Endothelial cell of umbilical vein (primary cell): ENCODE measurements around the gene GM2A. TPM values are rescaled to one million over a fixed set of nuclear protein-coding genes. Genes with fewer than 3 reads are reported as not detected.

ENCODE experiments used
- BruUV-seq: library from RNA; stranded (reverse); fragments of 400-500 nt; replicated peaks from 2 replicates; lab custom pipeline; 2021; lab: Mats Ljungman, UMichigan
- CTCF ChIA-PET: fragments of 300-600, 350-600 bp; sonication (Branson Sonifier 250); formaldehyde crosslinking; loops from one replicate; lab custom pipeline; 2021; ENCODE audit warnings: antibody characterized with exemption, inconsistent platforms; lab: Charles Lee
- POLR2A ChIA-PET: fragments of 300-600, 350-600 bp; sonication (Branson Sonifier 250); formaldehyde crosslinking; loops from one replicate; lab custom pipeline; 2021; ENCODE audit warnings: antibody characterized with exemption, inconsistent platforms; lab: Charles Lee
- DNase-seq: peaks from one replicate; pipeline ENCODE4 v3.0.0-alpha.2; 2011; ENCODE audit warnings: low read depth, low spot score
- FAIRE-seq: peaks from 2 replicates; lab custom pipeline; 2011; peaks lifted over from hg19 to GRCh38; lab: Jason Lieb, UNC
- H2AFZ ChIP-seq: 2 replicates; pipeline ENCODE4 v1.6.0; 2012; ENCODE audit warnings: low read depth, low read length, control low read depth, inconsistent platforms
- H3K27ac ChIP-seq: 2 replicates; pipeline ENCODE4 v1.5.1; 2011; ENCODE audit warnings: low read depth, mild to moderate bottlenecking, control low read depth, low read length, moderate library complexity; ENCODE audit not compliant: insufficient read depth
- H3K27me3 ChIP-seq, 2 experiments: 2 replicates each; pipeline versions ENCODE4 v1.6.0 to v1.6.1; 2011; ENCODE audit warnings: low read length in 2 of 2, mixed read lengths in 1 of 2; ENCODE audit not compliant: control insufficient read depth in 2 of 2, insufficient read depth in 2 of 2
- H3K36me3 ChIP-seq, 2 experiments: 2 replicates in 1 of 2; 3 replicates in 1 of 2; pipeline ENCODE4 v1.5.1; 2011; ENCODE audit warnings: low read length in 2 of 2, mild to moderate bottlenecking in 1 of 2, moderate library complexity in 1 of 2; ENCODE audit not compliant: control insufficient read depth in 2 of 2, insufficient read depth in 2 of 2; ENCODE audit errors: extremely low read depth in 1 of 2
- H3K4me1 ChIP-seq: 3 replicates; pipeline ENCODE4 v1.5.1; 2011; ENCODE audit warnings: mild to moderate bottlenecking, low read length; ENCODE audit not compliant: control insufficient read depth, insufficient read depth; ENCODE audit errors: extremely low read depth
- H3K4me2 ChIP-seq: 2 replicates; pipeline ENCODE4 v1.6.1; 2011; ENCODE audit warnings: low read length, control low read depth, mixed read lengths; ENCODE audit not compliant: insufficient read depth
- H3K4me3 ChIP-seq, 3 experiments: fragments of 200-600 bp in 1 of 3; sonication (generic), shearing (Covaris generic) in 1 of 3; replicated peaks in 1 of 3; 2 replicates each; pipeline ENCODE4 v1.5.1; 2011 to 2016; ENCODE audit warnings: control low read depth in 3 of 3, low read length in 3 of 3, mild to moderate bottlenecking in 2 of 3, inconsistent platforms in 1 of 3, low read depth in 1 of 3, moderate library complexity in 1 of 3; ENCODE audit not compliant: insufficient read depth in 1 of 3
- H3K79me2 ChIP-seq: 2 replicates; pipeline ENCODE4 v1.6.0; 2012; ENCODE audit warnings: low read length, inconsistent platforms; ENCODE audit not compliant: control insufficient read depth, insufficient read depth
- H3K9ac ChIP-seq: replicated peaks from 2 replicates; pipeline ENCODE3; 2011; ENCODE audit warnings: low read length, control low read depth; ENCODE audit not compliant: insufficient read depth; ENCODE audit errors: extremely low read depth
- H3K9me1 ChIP-seq: replicated peaks from 3 replicates; pipeline ENCODE4 v1.6.0; 2011; ENCODE audit warnings: mild to moderate bottlenecking, low read length; ENCODE audit not compliant: control insufficient read depth, insufficient read depth; ENCODE audit errors: extremely low read depth
- H3K9me3 ChIP-seq: replicated peaks from 2 replicates; pipeline ENCODE4 v1.5.1; 2012; ENCODE audit warnings: low read length, inconsistent platforms; ENCODE audit not compliant: control insufficient read depth, insufficient read depth
- H4K20me1 ChIP-seq: replicated peaks from 2 replicates; pipeline ENCODE3; 2011; ENCODE audit warnings: mild to moderate bottlenecking, low read length; ENCODE audit not compliant: control insufficient read depth, insufficient read depth; ENCODE audit errors: extremely low read depth
- CTCF ChIP-seq, 2 donors: IDR thresholded peaks; 1 replicate in 1 of 2; 2 replicates in 1 of 2; pipeline ENCODE4 v1.5.1; 2011; ENCODE audit warnings: low read length in 2 of 2, mild to moderate bottlenecking in 2 of 2, moderate library complexity in 2 of 2, control low read depth in 1 of 2, inconsistent platforms in 1 of 2, low read depth in 1 of 2; ENCODE audit not compliant: insufficient read depth in 1 of 2; ENCODE audit errors: extremely low read depth in 1 of 2
- EZH2 ChIP-seq: IDR thresholded peaks from 2 replicates; pipeline ENCODE4 v1.6.1; 2012; ENCODE audit warnings: borderline replicate concordance, low read depth, mild to moderate bottlenecking, moderate library complexity, low read length, inconsistent platforms; ENCODE audit not compliant: severe bottlenecking
- FOS ChIP-seq: IDR thresholded peaks from 2 replicates; pipeline ENCODE4 v1.6.1; 2011; ENCODE audit warnings: mild to moderate bottlenecking, low read length, moderate library complexity, borderline replicate concordance; ENCODE audit not compliant: insufficient read depth
- GATA2 ChIP-seq: IDR thresholded peaks from 2 replicates; pipeline ENCODE4 v1.7.0; 2011; ENCODE audit warnings: low read depth, mild to moderate bottlenecking, moderate library complexity, mixed read lengths, low read length; ENCODE audit not compliant: insufficient read length, insufficient read depth
- JUN ChIP-seq: IDR thresholded peaks from 2 replicates; pipeline ENCODE4 v1.6.1; 2011; ENCODE audit warnings: borderline replicate concordance, low read depth; ENCODE audit not compliant: insufficient read length, insufficient read depth
- MAX ChIP-seq: IDR thresholded peaks from 2 replicates; pipeline ENCODE4 v1.6.1; 2011; ENCODE audit not compliant: insufficient read depth, insufficient read length
- MYC ChIP-seq: IDR thresholded peaks from one replicate; pipeline ENCODE4 v1.6.1; 2011; ENCODE audit warnings: mild to moderate bottlenecking, low read depth, low read length
- POLR2A ChIP-seq: IDR thresholded peaks from 2 replicates; pipeline ENCODE4 v1.6.1; 2012; ENCODE audit warnings: low read depth, mild to moderate bottlenecking, control low read depth, low read length
- POLR2AphosphoS5 ChIP-seq: IDR thresholded peaks from 2 replicates; pipeline ENCODE4 v1.6.1; 2012; ENCODE audit warnings: low read depth, mild to moderate bottlenecking, control low read depth, low read length, moderate library complexity; ENCODE audit not compliant: insufficient read depth
- dilution Hi-C: fragments of 300-500 bp; cut with MboI; formaldehyde crosslinking; loops from one replicate; pipeline ENCODE4 v1.15.0; 2019; ENCODE audit warnings: low sequenced_read_pairs; ENCODE audit not compliant: extremely low pct_ligation_motif_present
- intact Hi-C: fragments of 100-400 bp; cut with micrococcal nuclease; formaldehyde crosslinking; loops from one replicate; pipeline ENCODE4 v1.10.0; 2022
- polyA plus RNA-seq, 4 experiments: library from polyadenylated mRNA; depleted of rRNA in 3 of 4; stranded (reverse) in 3 of 4; unstranded in 1 of 4; fragments of >200 nt; gene quantifications; 2 replicates each; pipeline versions ENCODE4 v1.2.1 to v1.2.3, GENCODE V29; 2011 to 2012; ENCODE audit warnings: missing spikeins in 1 of 4
- total RNA-seq: library from RNA; stranded (reverse); gene quantifications from 2 replicates; pipeline ENCODE4 v1.2.3, GENCODE V29; 2021

GM2A gene
- total and polyA plus RNA-seq, 2 donors (not counting 3 experiments of a cell fraction or from before 2014, with no cell fraction given): 14.0 to 21.2 TPM

GRCh38 chr5:151225475-151225874 is 27.5 kb upstream of the GM2A start:
- BruUV-seq: no TSS peak
- Histone ChIP-seq H3K4me1 (peaks cover 6% of the 10 kb centered on the region), H2AFZ (no peak overlapping the region), H4K20me1 (no peaks in the 10 kb centered on the region), H3K4me3 (no peak overlapping the region), H3K27me3 (peaks cover 0 to 2% of the 10 kb centered on the region in 2 experiments), H3K79me2 (no peaks in the 10 kb centered on the region), H3K9me1 (no peaks in the 10 kb centered on the region), H3K4me2 (no peak overlapping the region), H3K27ac (no peak overlapping the region), H3K36me3 (no peaks in the 10 kb centered on the region), H3K9ac (no peak overlapping the region), H3K9me3 (no peaks in the 10 kb centered on the region)
- POLR2A ChIA-PET: no interaction called here
- DNase-seq (no peak), FAIRE-seq (no peak)
- TF ChIP-seq GATA2: no peak
- TF ChIP-seq JUN: no peak
- TF ChIP-seq MAX: no peak
- no peak for TF ChIP-seq EZH2
- intact Hi-C loops: no loop called here
- dilution Hi-C loops: no loop called here
- CTCF ChIA-PET: interaction anchor here (4.1 kb wide), 1 partner anchor 13 kb away, joined by 32 read pairs; no protein-coding TSS in a partner anchor

- intact Hi-C loops: no loop called here
- TF ChIP-seq MAX (no peak), JUN (no peak), POLR2AphosphoS5 (no peak), CTCF (IDR thresholded peaks at IDR 0.05; ENCODE audit: extremely low read depth in 1 of 2, insufficient read depth in 1 of 2, low read depth in 1 of 2, low read length in 2 of 2) (no peak), FOS (no peak), MYC (no peak), EZH2 (no peak), GATA2 (no peak), POLR2A (no peak)
- CTCF ChIA-PET: interaction anchor here (0.8 to 1.2 kb wide), 3 partner anchors 10 to 102 kb away, joined by 3 to 7 read pairs (median 4); no protein-coding TSS in a partner anchor
- dilution Hi-C loops: no loop called here
- DNase-seq: no peak
- no peak overlapping the region for H3K27ac ChIP-seq
- no peaks in the 10 kb centered on the region for H3K9me3 ChIP-seq
- H3K9me1 ChIP-seq: no peaks in the 10 kb centered on the region
- no peak overlapping the region for H3K4me2 ChIP-seq
- H3K9ac ChIP-seq: no peak overlapping the region
- H3K4me1 ChIP-seq: peaks cover 6% of the 10 kb centered on the region
- BruUV-seq: no TSS peak
- H3K79me2 ChIP-seq: no peaks in the 10 kb centered on the region
- no peaks in the 10 kb centered on the region for H4K20me1 ChIP-seq
- no peak overlapping the region for H2AFZ ChIP-seq
- H3K4me3 ChIP-seq: no peak overlapping the region
- no peak for FAIRE-seq
- no peaks in the 10 kb centered on the region for H3K36me3 ChIP-seq
- POLR2A ChIA-PET: no interaction called here
- peaks cover 3 to 5% of the 10 kb centered on the region in 2 experiments for H3K27me3 ChIP-seq
These were observed 25.0 kb upstream of the GM2A start for GRCh38 chr5:151227918-151228447.
